Pancreas (tissue), 10 donors: ENCODE measurements around the gene S1PR5. TPM values are rescaled to one million over a fixed set of nuclear protein-coding genes. Genes with fewer than 3 reads are reported as not detected.

ENCODE experiments used
- ATAC-seq, 4 donors: fragments of 200-7000 bp; cut with Tn5 transposase; one replicate each; pipeline versions ENCODE4 v1.8.0 to v1.9.1; 2020; ENCODE audit warnings: mild to moderate bottlenecking in 4 of 4, moderate library complexity in 4 of 4
- DNase-seq, 6 donors: peaks; one replicate each; pipeline ENCODE4 v3.0.0-alpha.2; 2020
- FAIRE-seq: peaks from 2 replicates; lab custom pipeline; 2012; peaks lifted over from hg19 to GRCh38; lab: Jason Lieb, UNC
- H3K27ac ChIP-seq, 4 donors: fragments of 200-600 bp; sonication (generic); 1 replicate in 3 of 4; 2 replicates in 1 of 4; pipeline versions ENCODE4 v1.5.0 to v1.8.0; 2020
- H3K27me3 ChIP-seq, 4 donors: fragments of 200-600 bp; one replicate each; pipeline ENCODE4 v1.8.0; 2021
- H3K36me3 ChIP-seq, 3 donors: fragments of 200-600 bp; sonication (generic) in 1 of 3; one replicate each; pipeline versions ENCODE4 v1.5.0 to v1.8.0; 2020 to 2021
- H3K4me1 ChIP-seq, 3 donors: fragments of 200-600 bp; one replicate each; pipeline ENCODE4 v1.8.0; 2021
- H3K4me3 ChIP-seq, 4 donors: fragments of 200-600 bp; sonication (generic) in 2 of 4; one replicate each; pipeline versions ENCODE4 v1.5.0 to v1.8.0; 2020 to 2021
- H3K9me3 ChIP-seq, 4 donors: fragments of 200-600 bp; one replicate each; pipeline ENCODE4 v1.8.0; 2021
- CTCF ChIP-seq, 4 donors: fragments of 200-600 bp; sonication (generic) in 3 of 4; IDR thresholded peaks; one replicate each; pipeline versions ENCODE4 v1.5.0 to v1.8.0; 2021; ENCODE audit warnings: antibody characterized with exemption in 4 of 4
- WGBS, 2 donors: extraction: QIAGEN DNeasy Blood & Tissue Kit; methylation state at CpG; one replicate each; pipeline ENCODE4 v1.1.7; 2013; 5-methylcytosine and 5-hydroxymethylcytosine counted together
- intact Hi-C, 3 donors: fragments of 100-400 bp; cut with DNase I; formaldehyde crosslinking; loops; one replicate each; pipeline versions ENCODE4 v1.11.1 to v1.14.2; 2022
- polyA plus RNA-seq, 2 donors: library from polyadenylated mRNA; stranded (reverse); fragments of 200-250 nt; gene quantifications; one replicate each; pipeline ENCODE4 v1.2.3, GENCODE V29; 2013
- total RNA-seq, 6 donors: library from RNA; stranded (reverse); fragmentation: NEBNext Ultra II Directional in 4 of 6; extraction: Animal tissue kit (Norgen Biotek cat#: 25700) in 4 of 6; gene quantifications; one replicate each; pipeline versions ENCODE4 v1.2.1 to v1.2.4, GENCODE V29; 2021 to 2023
- donor health status: healthy with polysubstance abuse.
- donor health status: DM: no; HTN: no; CAD: no; lungs with moderate emphysema.
- donor health status: DM: no; HTN: no; CAD: no.
- donor health status: control.
- donor health status: control.
- donor health status: Bipolar disorder and iron deficiency.
- donor health status: DM: yes; HTN: yes; CAD: no.
- donor health status: DM: no; HTN: no; CAD: no.
- donor health status: DM: no; HTN: no; CAD: no.
- donor health status: DM: yes; HTN: yes; CAD: no.

The S1PR5 gene
- total and polyA plus RNA-seq, 8 donors = 0.21 to 1.3 (median 0.53) TPM

- Histone ChIP-seq H3K27me3 (no peaks in the 10 kb centered on the region), H3K4me3 (no peak overlapping the region), H3K27ac (no peak overlapping the region), H3K9me3 (no peaks in the 10 kb centered on the region), H3K36me3 (peaks cover 4 to 62% (median 44%) of the 10 kb centered on the region in 3 donors), H3K4me1 (no peaks in the 10 kb centered on the region)
- intact Hi-C loops = no loop called here
- ATAC-seq (no peak), FAIRE-seq (no peak), DNase-seq (no peak)
- WGBS, 2 donors = 83% methylated on average over 29 to 30 of the region's 30 CpGs
- TF ChIP-seq CTCF (IDR thresholded peaks at IDR 0.05) = no peak
Observed at GRCh38 chr19:10554760-10555609, 37.7 kb upstream of the S1PR5 start.

- no peak for TF ChIP-seq CTCF (IDR thresholded peaks at IDR 0.05)
- FAIRE-seq (no peak), ATAC-seq (peak in 1 of 4 donors; percentile 3), DNase-seq (peak in 2 of 6 donors; percentile 51 to 55)
- WGBS, 2 donors = 77 to 85% methylated on average over 12 of the region's 12 CpGs
- no peaks in the 10 kb centered on the region for H3K27me3 ChIP-seq
- H3K4me1 ChIP-seq = no peaks in the 10 kb centered on the region
- intact Hi-C loops = no loop called here
- no peak overlapping the region for H3K27ac ChIP-seq
- H3K36me3 ChIP-seq = peaks cover 2 to 58% (median 33%) of the 10 kb centered on the region in 3 donors
- no peak overlapping the region for H3K4me3 ChIP-seq
- no peaks in the 10 kb centered on the region for H3K9me3 ChIP-seq
Observed at GRCh38 chr19:10553943-10554381, 36.7 kb upstream of the S1PR5 start.

GRCh38 chr19:10553087-10553667 lies 35.9 kb upstream of the S1PR5 start:
- no peak for FAIRE-seq
- 79 to 84% methylated on average over 13 of the region's 13 CpGs for WGBS, 2 donors
- peaks cover 2 to 57% (median 31%) of the 10 kb centered on the region in 3 donors for H3K36me3 ChIP-seq
- H3K4me1 ChIP-seq = no peaks in the 10 kb centered on the region
- no peak overlapping the region for H3K27ac ChIP-seq
- peak in 2 of 4 donors; percentile 6 to 7 for ATAC-seq
- H3K9me3 ChIP-seq = no peaks in the 10 kb centered on the region
- H3K4me3 ChIP-seq = no peak overlapping the region
- peak in 2 of 6 donors; percentile 53 to 67 for DNase-seq
- TF ChIP-seq CTCF (IDR thresholded peaks at IDR 0.05) = no peak
- intact Hi-C loops = no loop called here
- no peaks in the 10 kb centered on the region for H3K27me3 ChIP-seq

GRCh38 chr19:10552510-10553053 lies 35.3 kb upstream of the S1PR5 start:
- DNase-seq (peak in 1 of 6 donors; percentile 57), FAIRE-seq (no peak), ATAC-seq (peak; percentile 7 to 35 (median 17))
- H3K4me1 ChIP-seq = no peaks in the 10 kb centered on the region
- 88 to 89% methylated on average over 12 of the region's 12 CpGs for WGBS, 2 donors
- no peak overlapping the region for H3K4me3 ChIP-seq
- no peak overlapping the region for H3K27ac ChIP-seq
- H3K27me3 ChIP-seq = no peaks in the 10 kb centered on the region
- TF ChIP-seq CTCF (IDR thresholded peaks at IDR 0.05) = no peak
- intact Hi-C loops = no loop called here
- peaks cover 1 to 53% (median 30%) of the 10 kb centered on the region in 3 donors for H3K36me3 ChIP-seq
- no peaks in the 10 kb centered on the region for H3K9me3 ChIP-seq
